IMR-90 (cell line): ENCODE results near the gene SLC2A1. TPM values are rescaled to one million over a fixed set of nuclear protein-coding genes. Genes with fewer than 3 reads are reported as not detected.

Experiments
- ATAC-seq: fragments of 200-7000 bp; cut with Tn5 transposase; 2 replicates; pipeline ENCODE4 v1.9.1; 2020; ENCODE audit warnings: low read depth, mild to moderate bottlenecking, moderate library complexity
- BruUV-seq: library from RNA; stranded (reverse); fragments of 400-500 nt; replicated peaks from 2 replicates; lab custom pipeline; 2021; lab: Mats Ljungman, UMichigan
- CTCF ChIA-PET: fragments of 300-600 bp; formaldehyde crosslinking; extraction: SDS; loops from one replicate; lab custom pipeline; 2021; ENCODE audit warnings: antibody characterized with exemption; lab: Yijun Ruan, JAX
- POLR2A ChIA-PET: fragments of 300-600 bp; sonication (Branson Sonifier 250); formaldehyde crosslinking; loops from one replicate; lab custom pipeline; 2022; ENCODE audit warnings: antibody characterized with exemption; ENCODE audit not compliant: unreplicated experiment; lab: Charles Lee
- DNase-seq: peaks from one replicate; pipeline ENCODE4 v3.0.0; 2013
- H2AFZ ChIP-seq: replicated peaks from 2 replicates; pipeline ENCODE3; 2013; ENCODE audit warnings: low read length, mild to moderate bottlenecking; ENCODE audit not compliant: poor library complexity
- H2AK5ac ChIP-seq: 2 replicates; pipeline ENCODE4 v1.6.1; 2013; ENCODE audit warnings: low read depth, low read length, inconsistent platforms
- H2AK9ac ChIP-seq: replicated peaks from 2 replicates; pipeline ENCODE3; 2013; ENCODE audit warnings: mild to moderate bottlenecking, low read depth, low read length, moderate library complexity; ENCODE audit not compliant: poor library complexity
- H2BK120ac ChIP-seq: 2 replicates; pipeline ENCODE4 v1.6.1; 2013; ENCODE audit warnings: low read depth, low read length, inconsistent platforms
- H2BK15ac ChIP-seq: 3 replicates; pipeline ENCODE4 v1.6.1; 2013; ENCODE audit warnings: low read depth, low read length, inconsistent platforms
- H2BK20ac ChIP-seq: 2 replicates; pipeline ENCODE4 v1.6.1; 2013; ENCODE audit warnings: low read depth, mild to moderate bottlenecking, inconsistent platforms, low read length, moderate library complexity
- H2BK5ac ChIP-seq: 2 replicates; pipeline ENCODE4 v1.6.1; 2013; ENCODE audit warnings: mild to moderate bottlenecking, low read depth, low read length, inconsistent platforms; ENCODE audit not compliant: poor library complexity, severe bottlenecking
- H3K14ac ChIP-seq: replicated peaks from 2 replicates; pipeline ENCODE4 v1.6.1; 2013; ENCODE audit warnings: low read depth, low read length, inconsistent platforms
- H3K18ac ChIP-seq: 2 replicates; pipeline ENCODE4 v1.6.1; 2013; ENCODE audit warnings: low read depth, low read length, control low read depth
- H3K23ac ChIP-seq: 2 replicates; pipeline ENCODE4 v1.6.1; 2013; ENCODE audit warnings: low read depth, low read length, inconsistent platforms
- H3K27ac ChIP-seq: 2 replicates; pipeline ENCODE4 v1.5.1; 2013; ENCODE audit warnings: mild to moderate bottlenecking, control low read depth, low read length; ENCODE audit not compliant: insufficient read depth
- H3K27me3 ChIP-seq: 2 replicates; pipeline ENCODE4 v1.6.1; 2013; ENCODE audit warnings: low read length; ENCODE audit not compliant: control insufficient read depth, insufficient read depth
- H3K36me3 ChIP-seq: 2 replicates; pipeline ENCODE4 v1.6.1; 2013; ENCODE audit warnings: low read length, mixed read lengths; ENCODE audit not compliant: control insufficient read depth, insufficient read depth
- H3K4ac ChIP-seq: 2 replicates; pipeline ENCODE4 v1.6.1; 2013; ENCODE audit warnings: low read depth, low read length, inconsistent platforms
- H3K4me1 ChIP-seq: 2 replicates; pipeline ENCODE4 v1.6.1; 2013; ENCODE audit warnings: low read length, mixed read lengths; ENCODE audit not compliant: control insufficient read depth, insufficient read depth
- H3K4me2 ChIP-seq: 2 replicates; pipeline ENCODE4 v1.6.1; 2013; ENCODE audit warnings: low read depth, mild to moderate bottlenecking, control low read depth, low read length, moderate library complexity
- H3K4me3 ChIP-seq: 2 replicates; pipeline ENCODE4 v1.5.1; 2013; ENCODE audit warnings: low read depth, mild to moderate bottlenecking, control low read depth, low read length, moderate library complexity; ENCODE audit not compliant: insufficient read depth
- H3K56ac ChIP-seq: 2 replicates; pipeline ENCODE4 v1.6.1; 2013; ENCODE audit warnings: low read length, inconsistent platforms; ENCODE audit not compliant: insufficient read depth; ENCODE audit errors: extremely low read depth
- H3K79me1 ChIP-seq, 2 experiments: 2 replicates each; pipeline ENCODE4 v1.6.1; 2013; ENCODE audit warnings: low read length in 2 of 2, inconsistent platforms in 1 of 2, low read depth in 1 of 2
- H3K9ac ChIP-seq: 2 replicates; pipeline ENCODE4 v1.6.1; 2013; ENCODE audit warnings: low read depth, low read length, control low read depth
- H3K9me1 ChIP-seq: 2 replicates; pipeline ENCODE4 v1.6.1; 2013; ENCODE audit warnings: low read length, inconsistent platforms; ENCODE audit not compliant: insufficient read depth
- H3K9me3 ChIP-seq: 2 replicates; pipeline ENCODE4 v1.6.1; 2013; ENCODE audit warnings: low read length; ENCODE audit not compliant: control insufficient read depth, insufficient read depth
- H4K20me1 ChIP-seq: 2 replicates; pipeline ENCODE4 v1.6.1; 2013; ENCODE audit warnings: low read length, inconsistent platforms; ENCODE audit not compliant: insufficient read depth
- H4K5ac ChIP-seq: 2 replicates; pipeline ENCODE4 v1.6.1; 2013; ENCODE audit warnings: mild to moderate bottlenecking, low read depth, low read length, control low read depth
- H4K8ac ChIP-seq, 2 experiments: 2 replicates each; pipeline ENCODE4 v1.6.1; 2013; ENCODE audit warnings: low read depth in 2 of 2, low read length in 2 of 2, control low read depth in 1 of 2, inconsistent platforms in 1 of 2
- H4K91ac ChIP-seq: 2 replicates; pipeline ENCODE4 v1.6.1; 2013; ENCODE audit warnings: low read depth, low read length, inconsistent platforms; ENCODE audit not compliant: insufficient read depth
- BHLHE40 ChIP-seq: fragments of 150-350 bp; IDR thresholded peaks from 2 replicates; pipeline ENCODE4 v1.6.1; 2016; ENCODE audit warnings: mild to moderate bottlenecking, low read depth, low read length
- CEBPB ChIP-seq: IDR thresholded peaks from 2 replicates; pipeline ENCODE4 v1.6.1; 2012; ENCODE audit warnings: low read depth, low read length, improper control_type of control experiment
- CHD1 ChIP-seq: IDR thresholded peaks from 2 replicates; pipeline ENCODE4 v1.6.1; 2012; ENCODE audit warnings: low read depth, low read length, improper control_type of control experiment
- ELK1 ChIP-seq: fragments of 150-350 bp; IDR thresholded peaks from 2 replicates; pipeline ENCODE4 v1.6.1; 2016; ENCODE audit warnings: low read depth, mild to moderate bottlenecking, low read length, moderate library complexity, borderline replicate concordance
- MAZ ChIP-seq: IDR thresholded peaks from 2 replicates; pipeline ENCODE4 v1.6.1; 2012; ENCODE audit warnings: low read depth, mild to moderate bottlenecking, low read length, improper control_type of control experiment, moderate library complexity, borderline replicate concordance
- NFE2L2 ChIP-seq: fragments of 150-350 bp; IDR thresholded peaks from 2 replicates; pipeline ENCODE4 v1.6.1; 2016; ENCODE audit warnings: low read depth, mild to moderate bottlenecking, low read length
- RAD21 ChIP-seq: IDR thresholded peaks from 2 replicates; pipeline ENCODE4 v1.6.1; 2012; ENCODE audit warnings: low read length, improper control_type of control experiment
- RCOR1 ChIP-seq: IDR thresholded peaks from 2 replicates; pipeline ENCODE4 v1.6.1; 2012; ENCODE audit warnings: mild to moderate bottlenecking, low read length, improper control_type of control experiment; ENCODE audit not compliant: insufficient replicate concordance
- WGBS, 2 experiments: methylation state at CpG; one replicate each; pipeline versions ENCODE4 v1.1.5 to v1.1.7; 2013; ENCODE audit warnings: missing lambda C conversion rate in 2 of 2; ENCODE audit not compliant: insufficient read length in 1 of 2; ENCODE audit errors: extremely low coverage in 2 of 2; 5-methylcytosine and 5-hydroxymethylcytosine counted together
- dilution Hi-C: fragments of 300-500 bp; cut with HindIII; formaldehyde crosslinking; loops from one replicate; pipeline ENCODE4 v1.14.3; 2018; ENCODE audit warnings: low sequenced_read_pairs; ENCODE audit not compliant: unreplicated experiment
- in situ Hi-C: fragments of 300-500 bp; cut with MboI; formaldehyde crosslinking; loops from 3 replicates; pipeline ENCODE4 v1.14.3; 2019; ENCODE audit warnings: low sequenced_read_pairs, inconsistent platforms, mixed read lengths
- intact Hi-C: fragments of 100-400 bp; cut with micrococcal nuclease; formaldehyde crosslinking; loops from 2 replicates; pipeline ENCODE4 v1.10.0; 2022
- polyA plus RNA-seq, 3 experiments: library from polyadenylated mRNA; depleted of rRNA; stranded (reverse); fragments of >200 nt; gene quantifications; 2 replicates each; pipeline ENCODE4 v1.2.3, GENCODE V29; 2012; ENCODE audit warnings: low replicate concordance in 1 of 3
- total RNA-seq: library from RNA; depleted of rRNA; stranded (reverse); fragments of >200 nt; gene quantifications from 2 replicates; pipeline ENCODE4 v1.2.3, GENCODE V29; 2012

Gene SLC2A1
- total and polyA plus RNA-seq, 2 of the 4 experiments (the other 2 are of a cell fraction), result 200 to 395 TPM

- Histone ChIP-seq H3K9ac (peak overlapping the region; percentile 34; the same call in 1 of the 2 replicates), H2BK20ac (peak overlapping the region; percentile 90; the same call in 1 of the 2 replicates), H3K14ac (peak overlapping the region; percentile 94), H3K23ac (peak overlapping the region; percentile 52; the same call in 1 of the 2 replicates), H2AFZ (no peak overlapping the region), H3K79me1 (peaks cover 0 to 60% of the 10 kb centered on the region in 2 experiments; a peak in 3 of 4 replicates), H3K9me1 (peaks cover 46% of the 10 kb centered on the region), H2BK120ac (peak overlapping the region; percentile 97), H3K4ac (peak overlapping the region; percentile 87; the same call in 1 of the 2 replicates), H3K56ac (peak overlapping the region; percentile 67; the same call in 1 of the 2 replicates), H3K36me3 (peaks cover 47% of the 10 kb centered on the region), H4K5ac (no peak overlapping the region), H3K4me2 (peak overlapping the region; percentile 17; the same call in 1 of the 2 replicates), H4K91ac (peak overlapping the region; percentile 86), H3K27me3 (no peaks in the 10 kb centered on the region), H4K20me1 (peaks cover 81% of the 10 kb centered on the region), H3K4me3 (no peak overlapping the region), H2BK5ac (peak overlapping the region; percentile 72), H4K8ac (peak overlapping the region; percentile 59 to 90; a peak in 3 of 4 replicates), H2AK5ac (peak overlapping the region; percentile 90; the same call in 1 of the 2 replicates), H3K4me1 (peaks cover 56% of the 10 kb centered on the region), H3K9me3 (no peaks in the 10 kb centered on the region), H2AK9ac (peak overlapping the region; percentile 23), H2BK15ac (peak overlapping the region; percentile 53; the same call in 2 of the 3 replicates), H3K18ac (no peak overlapping the region), H3K27ac (peak overlapping the region; percentile 65)
- in situ Hi-C loops, result no loop called here
- WGBS, 2 experiments, result 100% methylated on average over 1 of the region's 5 CpGs; no CpG with 5 or more reads in 1 of the 2 experiments
- BruUV-seq, result no TSS peak
- CTCF ChIA-PET, result interaction anchor here (0.9 kb wide), 1 partner anchor 124 kb away, joined by 3 read pairs; no protein-coding TSS in a partner anchor
- intact Hi-C loops, result no loop called here
- POLR2A ChIA-PET, result interaction anchor here (1.2 kb wide), 1 partner anchor 10 kb away, joined by 3 read pairs; no protein-coding TSS in a partner anchor
- dilution Hi-C loops, result no loop called here
- ATAC-seq (peak; percentile 45), DNase-seq (peak; percentile 81)
- TF ChIP-seq RCOR1, result no peak
- no peak for TF ChIP-seq BHLHE40
- TF ChIP-seq ELK1, result no peak
- no peak for TF ChIP-seq CHD1
- no peak for TF ChIP-seq CEBPB
- TF ChIP-seq RAD21, result no peak
- TF ChIP-seq NFE2L2, result no peak
- TF ChIP-seq MAZ, result no peak
Observed at GRCh38 chr1:42950116-42950481, 8.6 kb downstream of the SLC2A1 start.
